HG03558 (cell line): ENCODE results near the gene FGD1.
A peak's percentile ranks its signal among the peaks of the same experiment; 100 is the strongest.
"Not testable (repeated sequence)": the region's sequence is repeated elsewhere in the genome, so short reads cannot be mapped to it uniquely, and the experiment has no call there.

Experiments
- ATAC-seq: cut with Tn5 transposase; IDR thresholded peaks from one replicate; pipeline ENCODE4 v1.9.1; 2021; ENCODE audit warnings: moderate number of reproducible peaks; ENCODE audit not compliant: unreplicated experiment; ENCODE audit errors: extremely low read depth

The FGD1 gene

DNA sequence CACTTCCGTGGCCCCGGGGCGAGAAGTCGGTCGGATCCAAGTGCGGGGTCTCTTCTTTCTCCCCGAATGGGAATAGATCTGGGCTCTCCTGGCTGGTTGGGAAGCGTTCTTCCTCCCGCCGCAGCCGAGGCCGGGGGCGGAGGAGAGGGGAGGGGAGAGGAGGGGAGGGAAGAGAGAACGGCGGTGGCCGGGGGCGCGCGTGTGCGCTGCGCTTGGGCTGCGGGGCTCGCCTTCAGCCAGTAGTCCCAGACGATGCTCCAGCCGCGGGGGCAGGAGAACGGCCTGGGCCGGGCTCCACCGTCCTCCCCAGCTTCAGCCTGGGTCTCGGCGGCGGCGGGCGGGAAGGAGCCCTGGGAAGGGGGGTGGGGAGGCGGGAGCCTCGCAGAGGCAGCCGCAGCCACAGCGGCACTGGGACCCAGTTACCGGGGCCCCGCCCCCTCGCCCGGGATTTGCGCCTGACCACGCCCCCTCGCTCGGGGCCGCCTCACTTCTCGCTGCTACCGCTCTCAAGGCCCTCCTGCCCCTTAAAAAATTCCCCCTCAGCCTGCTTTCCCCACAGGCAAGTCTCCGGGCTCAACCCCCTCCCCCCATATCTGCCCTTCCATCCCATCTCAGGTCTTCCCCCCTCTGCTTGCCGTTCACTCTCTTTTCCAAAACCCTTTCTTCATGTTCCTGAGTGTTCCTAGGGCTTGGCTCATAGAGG is at the start of gene FGD1:
Gene FGD1 (minus strand): TSS at position 421 of the 703 bp plus-strand sequence. CDS start 802 bp downstream, outside the sequence.
- ATAC-seq, result no peak

DNA sequence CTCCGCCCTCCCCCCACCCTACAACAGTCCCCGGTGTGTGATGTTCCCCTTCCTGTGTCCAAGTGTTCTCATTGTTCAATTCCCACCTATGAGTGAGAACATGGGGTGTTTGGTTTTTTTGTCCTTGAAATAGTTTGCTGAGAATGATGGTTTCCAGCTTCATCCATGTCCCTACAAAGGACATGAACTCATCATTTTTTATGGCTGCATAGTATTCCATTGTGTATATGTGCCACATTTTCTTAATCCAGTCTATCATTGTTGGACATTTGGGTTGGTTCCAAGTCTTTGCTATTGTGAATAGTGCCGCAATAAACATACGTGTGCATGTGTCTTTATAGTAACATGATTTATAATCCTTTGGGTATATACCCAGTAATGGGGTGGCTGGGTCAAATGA is 46.2 kb upstream of the FGD1 start:
- ATAC-seq, result not testable (repeated sequence)

DNA sequence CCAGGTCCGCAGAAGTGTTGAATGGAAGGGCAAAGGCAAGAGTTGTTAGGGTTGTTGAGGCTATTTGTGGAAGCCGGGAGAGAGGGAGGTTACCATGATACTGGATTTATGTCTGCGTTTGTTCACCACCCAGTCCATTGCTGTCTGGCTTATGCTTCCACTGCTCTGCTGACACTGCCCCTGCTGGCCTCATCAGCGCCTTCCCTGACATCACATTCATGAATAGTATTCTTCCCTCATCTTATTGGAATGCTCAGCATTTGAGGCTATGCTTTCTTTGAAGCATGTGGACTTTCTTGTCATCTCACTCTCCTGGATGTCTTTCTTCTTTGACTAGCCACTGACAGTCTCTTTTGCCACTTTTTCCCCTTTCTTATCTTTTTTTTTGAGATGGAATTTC is 44.3 kb upstream of the FGD1 start:
- no peak for ATAC-seq

DNA sequence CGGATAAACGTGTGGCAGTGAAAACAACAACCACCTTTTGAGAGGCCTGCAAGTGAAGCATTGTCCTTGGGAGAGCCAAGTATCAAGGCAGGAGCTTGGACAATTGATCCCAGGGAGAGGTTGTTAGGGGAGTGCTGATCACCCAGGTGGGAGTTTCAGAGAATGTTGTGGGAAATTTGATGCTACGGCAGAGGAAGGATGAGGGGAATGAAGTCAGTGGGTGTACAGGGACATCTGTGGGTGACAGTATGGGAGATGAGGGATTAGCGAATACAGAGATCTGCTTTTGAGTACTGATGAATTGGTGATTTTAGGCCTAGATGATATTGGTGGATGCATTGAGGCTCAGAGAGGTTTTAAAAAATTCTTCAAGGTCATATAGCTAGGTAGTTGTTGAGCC is 38.2 kb upstream of the FGD1 start:
- no peak for ATAC-seq

DNA sequence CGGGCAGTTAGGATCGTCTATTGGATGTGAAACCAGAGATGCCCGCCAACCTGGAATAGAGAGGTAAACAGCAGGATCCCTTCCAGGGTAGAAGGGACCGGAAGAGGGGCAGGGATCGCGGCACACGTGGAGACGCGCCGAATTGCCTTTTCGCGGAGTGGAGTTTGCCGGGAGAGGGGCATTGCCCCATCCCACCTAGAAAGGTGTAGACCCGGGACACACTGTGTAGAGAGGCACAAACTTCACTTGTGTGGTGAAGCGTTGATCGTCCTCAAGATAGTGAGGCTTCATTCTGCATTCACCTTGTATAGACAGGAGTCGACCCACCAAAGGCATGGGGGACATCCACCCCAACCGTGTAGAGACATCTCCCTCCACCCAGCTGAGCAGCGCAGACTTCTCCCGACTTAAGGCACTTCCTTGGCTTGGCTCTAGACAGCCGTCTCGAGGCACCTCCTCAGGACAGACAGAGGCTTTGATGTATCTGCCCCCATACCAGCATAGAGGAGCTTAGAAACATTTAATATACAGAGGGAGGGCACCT is 34.4 kb upstream of the FGD1 start:
- no peak for ATAC-seq

DNA sequence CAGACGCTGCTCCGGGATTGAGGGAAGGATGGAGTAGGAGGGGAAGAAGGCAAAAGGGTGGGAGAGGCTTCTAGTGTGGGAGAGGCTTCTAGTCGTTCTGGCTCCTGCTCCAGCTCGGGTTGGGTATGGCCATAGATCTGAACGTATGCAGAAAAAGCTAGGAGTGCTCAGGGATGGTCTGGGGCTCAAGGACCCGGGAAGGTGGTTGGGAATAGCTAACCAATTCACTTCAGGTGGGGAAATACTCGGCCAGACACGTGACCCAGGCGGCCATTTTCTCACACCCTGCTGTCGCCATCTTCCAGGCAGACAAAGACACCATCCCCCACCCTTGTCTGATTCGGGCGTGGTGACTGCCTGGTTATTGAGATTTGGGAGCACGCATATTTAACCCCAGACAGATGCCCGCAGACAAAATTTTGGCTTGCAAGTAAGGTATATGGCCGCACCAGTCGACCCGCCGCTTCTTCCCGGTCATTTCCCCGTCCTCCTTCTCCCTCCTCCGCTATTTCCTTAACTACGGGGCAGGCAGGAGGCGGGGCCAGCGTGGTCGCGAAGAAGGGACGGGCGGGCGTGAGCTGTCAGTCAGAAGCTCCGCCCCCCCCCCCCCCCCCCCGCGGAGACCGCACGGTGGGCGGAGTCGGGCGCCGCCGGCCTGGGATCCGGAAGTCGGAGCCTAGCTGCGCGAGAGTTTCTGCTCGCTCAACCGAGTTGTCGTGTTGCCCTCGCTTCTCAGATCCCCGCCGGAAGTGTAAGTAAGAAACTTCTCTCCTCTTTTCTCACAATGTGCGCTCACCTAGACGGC is 33.7 kb upstream of the FGD1 start, which contains the start of gene GNL3L:
Gene GNL3L (plus strand): TSS at position 668 of the 805 bp plus-strand sequence. CDS start 2,348 bp downstream, outside the sequence.
- peak; percentile 70 for ATAC-seq

DNA sequence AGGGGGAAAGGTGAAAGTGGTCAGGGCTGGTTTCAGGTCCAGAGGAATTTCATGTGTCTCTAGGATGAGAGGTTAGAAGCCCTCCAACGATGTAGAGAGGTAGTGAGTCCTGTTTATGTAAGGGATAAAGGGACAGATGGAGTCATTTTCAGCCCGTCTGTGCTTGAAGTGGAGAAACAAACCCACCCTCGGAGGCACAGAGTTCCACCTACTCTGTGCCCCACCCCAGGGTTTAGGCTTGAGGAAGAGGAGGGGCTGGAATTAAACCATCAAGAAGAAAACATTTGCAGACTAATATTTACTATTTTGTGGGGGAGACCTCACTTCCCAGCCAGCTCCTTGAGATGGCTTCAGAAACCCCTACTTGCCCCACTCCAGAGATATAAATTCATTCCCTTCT is 33.1 kb upstream of the FGD1 start:
- ATAC-seq, result no peak

DNA sequence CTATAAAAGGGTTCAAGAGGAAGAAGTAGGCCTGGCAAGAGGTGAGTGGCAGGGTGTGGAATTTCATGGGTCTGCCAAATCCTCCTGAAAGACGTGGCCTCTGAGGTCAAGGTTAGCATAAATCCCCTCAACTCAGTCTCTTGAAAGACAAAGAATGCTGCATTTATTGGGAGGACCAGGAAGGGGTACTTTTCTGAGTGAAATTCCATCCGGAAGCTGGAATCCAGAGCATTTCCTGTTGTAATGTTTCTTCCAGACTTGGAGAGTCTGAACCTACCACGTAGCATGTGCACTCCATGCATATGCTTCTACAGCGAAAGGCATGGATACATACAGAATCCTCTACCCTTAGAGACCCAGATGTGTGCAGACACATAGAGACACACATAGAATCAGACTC is 13.4 kb upstream of the FGD1 start:
- ATAC-seq, result no peak

DNA sequence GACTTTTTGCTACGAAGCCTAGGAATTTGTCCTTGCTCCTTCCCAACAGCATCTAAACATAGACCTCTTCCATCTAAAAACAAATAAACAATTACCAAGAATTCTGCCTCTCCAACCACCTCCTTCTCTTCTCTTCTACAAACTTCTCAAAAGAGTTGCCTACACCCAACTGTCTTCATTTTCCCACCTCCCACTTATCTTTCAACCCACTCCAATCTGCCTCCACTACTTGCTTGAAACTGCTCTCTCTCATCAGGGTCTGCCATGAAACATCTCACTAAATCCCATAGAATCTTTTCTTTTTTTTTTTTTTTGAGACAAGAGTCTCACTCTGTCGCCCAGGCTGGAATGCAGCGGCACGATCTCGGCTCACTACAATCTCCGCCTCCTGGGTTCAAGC is 902 bp upstream of the FGD1 start:
- ATAC-seq, result no peak

DNA sequence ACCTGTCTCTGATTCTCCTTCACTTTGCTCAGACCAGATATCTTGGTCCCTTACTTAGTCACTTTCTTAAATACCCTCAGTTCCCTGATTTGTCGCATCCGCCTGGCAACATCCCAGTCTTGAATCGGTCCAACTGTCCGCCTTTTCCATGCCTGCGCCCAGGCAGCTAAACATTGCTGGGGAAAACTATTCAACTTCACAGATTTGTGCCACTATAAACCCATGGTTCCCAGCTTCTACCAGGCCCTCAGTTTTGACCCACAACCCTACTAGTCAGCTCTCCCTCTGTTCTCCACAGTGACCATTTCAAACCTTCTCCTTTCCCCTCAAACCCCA is 451 bp upstream of the FGD1 start:
- no peak for ATAC-seq

DNA sequence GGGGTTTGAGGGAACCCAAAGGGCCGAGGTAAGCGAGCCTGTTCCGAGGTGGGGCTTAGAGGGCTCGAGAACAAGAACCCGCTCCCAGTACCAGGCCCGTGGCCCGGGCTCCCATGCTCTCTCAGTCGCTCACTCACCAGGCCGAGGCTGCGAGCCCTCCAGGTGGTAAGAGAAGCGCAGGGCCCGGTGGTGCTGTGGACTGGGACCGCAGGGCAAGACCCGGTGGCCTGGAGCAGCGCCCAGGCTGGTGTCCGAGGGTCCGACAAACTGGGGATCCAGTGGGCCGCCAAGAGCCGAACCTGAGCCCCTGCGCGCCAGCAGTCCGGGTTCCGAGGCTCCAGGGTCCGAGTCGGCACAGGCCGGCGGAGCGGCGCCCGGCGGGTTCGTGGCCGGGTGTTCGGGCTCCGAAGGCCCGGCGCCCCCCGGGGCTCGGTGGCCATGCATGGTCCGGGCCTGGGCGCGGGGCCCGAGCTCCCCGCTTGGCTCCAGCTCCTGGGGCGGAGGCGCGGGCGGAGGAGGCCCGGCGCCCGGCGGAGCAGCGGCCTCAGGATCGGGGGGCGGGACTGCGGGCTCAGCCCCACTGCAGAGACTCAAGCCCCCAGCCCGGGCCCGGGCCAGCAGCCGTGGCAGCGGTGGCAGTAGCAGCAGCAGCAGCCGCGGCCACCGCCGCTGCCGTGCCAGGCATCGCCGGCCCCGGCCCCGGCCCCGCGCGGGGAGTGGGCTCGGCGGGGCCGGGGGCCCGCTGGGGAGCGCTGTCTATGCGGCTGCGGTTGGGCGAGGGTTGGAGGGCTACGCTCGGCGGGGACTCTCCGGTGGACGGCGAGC is 833 bp downstream of the FGD1 start:
- ATAC-seq, result no peak

DNA sequence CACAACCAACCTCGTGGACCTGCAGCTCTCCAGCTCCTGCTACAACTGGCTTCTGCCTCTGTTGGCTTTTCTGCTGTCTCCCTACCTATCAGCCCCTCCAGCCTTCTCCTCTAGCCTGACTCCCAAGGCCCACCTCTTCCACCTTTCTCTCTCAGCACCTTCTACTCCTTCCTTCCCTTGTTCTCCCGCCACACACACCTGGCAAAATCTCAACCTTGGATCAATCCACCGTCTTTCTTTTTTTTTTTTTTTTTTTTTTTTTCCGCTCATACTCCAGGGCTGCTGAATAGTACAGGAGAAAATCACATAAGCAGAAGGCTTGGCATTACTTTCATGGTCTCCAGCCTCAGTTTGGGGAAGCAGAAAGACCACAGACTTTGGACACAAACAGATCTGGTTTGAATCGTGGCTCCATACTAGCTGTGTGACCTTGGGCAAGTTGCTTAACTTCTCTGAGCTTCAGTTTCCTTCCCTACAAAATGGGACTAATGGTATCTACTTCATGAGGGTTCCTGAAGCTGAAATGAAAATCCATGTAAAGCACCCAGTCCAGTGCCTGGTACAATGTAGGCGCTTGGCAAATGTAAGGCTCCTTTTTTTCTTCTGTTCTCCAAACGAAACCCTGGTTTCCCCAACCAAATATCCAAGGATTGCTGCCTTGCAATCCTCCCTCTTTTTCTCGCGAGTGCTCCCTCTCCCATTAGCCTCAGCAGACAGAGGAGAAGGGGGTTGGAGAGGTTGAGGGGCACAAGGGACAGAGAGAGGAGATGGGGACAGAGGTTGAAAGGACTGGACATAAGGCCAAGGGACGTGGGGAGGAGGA is 1.7 kb downstream of the FGD1 start:
- no peak for ATAC-seq

DNA sequence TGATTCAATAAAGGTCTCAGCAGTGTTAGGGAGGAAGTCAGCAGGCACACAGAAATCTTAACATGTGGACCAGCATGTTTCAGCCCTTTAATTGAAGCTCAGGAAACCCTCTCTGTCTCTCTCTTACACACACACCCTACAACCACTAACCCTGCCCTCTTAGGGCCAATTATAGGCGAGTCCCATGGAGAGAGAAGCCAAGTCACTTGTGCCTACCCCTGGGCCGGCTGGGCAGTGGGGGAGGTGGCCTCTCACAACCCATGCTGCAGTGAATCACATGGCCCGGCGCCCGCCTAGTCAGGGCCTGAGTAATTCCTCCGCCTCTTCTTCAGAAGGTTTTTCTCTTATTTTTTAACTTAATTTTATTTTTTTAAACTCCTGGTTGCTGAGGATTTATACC is 3.7 kb downstream of the FGD1 start:
- ATAC-seq, result no peak

DNA sequence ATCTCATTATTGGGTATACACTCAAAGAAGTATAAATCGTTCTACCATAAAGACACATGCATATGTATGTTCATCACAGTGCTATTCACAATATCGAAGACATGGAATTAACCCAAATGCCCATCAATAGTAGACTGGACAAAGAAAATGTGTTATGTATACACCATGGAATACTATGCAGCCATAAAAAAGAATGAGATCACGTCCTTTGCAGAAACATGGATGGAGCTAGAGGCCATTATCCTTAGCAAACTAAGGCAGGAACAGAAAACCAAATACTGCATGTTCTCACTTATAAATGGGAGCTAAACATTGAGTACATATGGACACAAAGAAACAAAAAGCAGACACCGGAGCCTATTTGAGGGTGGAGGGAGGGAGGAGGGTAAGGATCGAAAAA is 6.2 kb downstream of the FGD1 start:
- ATAC-seq, result not testable (repeated sequence)

DNA sequence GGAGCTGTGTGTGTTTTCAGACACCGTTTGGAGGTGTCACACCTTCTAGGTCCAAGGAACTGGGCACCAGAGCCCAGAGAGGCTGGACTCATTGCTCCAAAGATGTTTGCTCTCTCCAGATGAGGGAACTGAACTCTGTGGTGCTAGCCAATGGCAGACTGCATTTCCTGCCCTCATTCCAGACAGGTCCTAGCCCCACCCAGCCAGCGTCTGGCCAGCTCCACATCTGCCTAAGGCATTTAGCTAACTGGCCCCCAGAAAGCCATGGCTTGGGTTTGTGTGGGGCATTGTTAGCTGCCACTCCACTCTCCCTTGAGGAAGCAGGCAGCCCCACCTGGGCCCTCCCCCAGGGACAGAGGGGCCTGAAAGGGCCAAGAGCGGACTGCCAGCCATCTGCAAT is 11.4 kb downstream of the FGD1 start:
- ATAC-seq, result no peak

DNA sequence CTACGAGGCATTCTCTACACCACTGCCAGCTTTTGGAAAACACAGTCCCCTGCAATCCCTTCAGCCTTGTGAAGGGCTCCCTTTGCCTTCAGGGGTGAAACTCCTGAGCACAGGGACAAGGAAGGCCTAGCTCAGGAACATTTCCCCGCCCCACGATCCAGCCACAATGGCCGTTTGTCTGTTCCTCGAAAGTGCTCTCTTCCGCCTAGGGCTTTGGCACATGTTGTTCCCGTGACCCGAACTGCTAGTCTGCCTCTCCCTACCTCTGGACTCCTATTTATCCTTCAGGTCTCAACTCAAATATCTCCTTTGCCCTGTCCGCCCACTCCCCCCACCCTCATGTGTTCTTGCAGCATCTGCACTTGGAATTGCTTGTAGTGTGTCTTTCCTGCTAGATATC is 12.1 kb downstream of the FGD1 start:
- ATAC-seq, result no peak

DNA sequence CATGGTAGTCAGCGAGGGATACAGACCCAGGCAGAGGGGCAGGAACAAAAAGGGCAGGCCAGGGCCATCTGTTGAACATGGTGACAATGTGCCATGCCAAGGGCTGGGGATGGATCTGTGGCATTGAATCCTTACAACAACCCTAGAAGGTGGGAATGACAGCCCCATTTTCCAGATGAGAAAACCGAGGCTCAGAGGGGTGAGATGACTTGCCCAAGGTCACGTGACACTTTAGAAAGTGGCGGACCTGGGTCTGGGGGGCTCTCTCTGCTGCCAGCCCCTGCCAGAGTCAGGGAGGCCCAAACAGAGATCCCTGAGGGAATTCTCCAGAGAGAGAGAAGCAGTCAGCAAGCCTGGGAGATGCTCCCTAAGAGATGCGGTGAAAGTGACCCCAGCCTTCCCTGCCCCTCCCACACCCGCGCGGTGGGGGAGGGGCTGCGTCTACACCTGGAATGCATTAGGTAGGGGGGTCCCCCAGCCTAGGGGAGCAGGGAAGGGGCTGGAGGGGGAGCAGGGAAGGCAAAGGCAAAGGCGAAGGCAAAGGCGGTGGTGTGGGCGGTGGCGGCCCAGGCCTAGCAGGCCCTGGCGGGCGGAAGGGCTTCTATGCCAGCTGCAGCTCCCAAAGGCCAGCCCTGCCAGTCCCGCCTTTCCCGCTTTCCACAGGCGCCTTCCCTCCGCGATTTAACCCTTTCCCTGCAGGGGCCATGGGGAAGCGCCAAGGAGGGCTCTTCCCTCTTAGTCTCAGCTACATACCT is 13.0 kb downstream of the FGD1 start:
- ATAC-seq, result no peak

DNA sequence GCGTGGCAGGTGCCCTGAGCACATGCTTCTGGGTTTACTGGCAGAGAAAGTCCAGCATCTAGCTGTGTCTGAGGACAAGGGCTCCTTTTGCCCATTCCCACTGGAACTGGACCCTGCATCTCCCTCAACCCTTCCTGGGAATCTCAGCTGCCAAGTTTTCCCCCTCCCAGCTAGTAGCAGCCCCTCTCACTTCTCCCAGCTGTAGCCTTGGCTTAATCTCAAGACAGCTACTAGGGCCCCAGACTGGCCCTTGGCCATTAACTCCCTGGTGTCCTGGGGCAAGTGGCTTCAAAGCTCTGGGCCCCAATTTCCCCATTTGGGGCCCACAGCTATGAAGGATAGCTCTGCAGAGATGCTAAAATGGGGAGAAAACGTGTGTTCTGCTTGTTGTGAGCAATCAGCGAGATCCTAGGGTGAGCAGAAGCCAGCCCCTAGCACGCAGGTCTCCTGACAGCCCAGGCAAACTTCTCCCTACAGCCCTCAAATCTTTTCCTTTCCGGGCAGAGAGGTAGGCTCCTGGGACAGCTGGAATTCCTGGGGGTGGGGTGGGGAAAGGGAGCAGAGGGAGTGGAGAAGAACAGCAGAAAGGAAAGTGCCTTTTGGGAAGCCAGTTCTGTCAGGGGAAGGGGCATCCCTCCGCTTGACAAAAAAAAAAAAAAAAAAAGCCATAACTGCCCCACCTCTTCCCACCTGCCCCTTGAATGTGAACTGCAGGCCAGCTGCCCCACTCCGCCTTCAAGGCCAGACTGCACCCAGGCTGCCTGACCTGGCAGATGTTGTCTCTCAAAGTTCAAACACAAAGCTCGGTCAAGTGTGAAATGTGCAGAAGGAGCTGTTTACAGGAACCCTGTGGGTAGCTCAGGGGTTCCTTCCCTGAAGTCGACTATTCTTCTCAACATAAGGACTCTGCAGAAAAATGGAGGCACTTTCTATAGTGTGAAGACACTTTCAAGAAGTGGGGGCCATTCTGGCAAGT is 16.6 kb downstream of the FGD1 start:
- no peak for ATAC-seq
